HCT116 (cell line): Measurements from ENCODE around the gene MIAT. TPM values are rescaled to one million over a fixed set of nuclear protein-coding genes. Genes with fewer than 3 reads are reported as not detected.

Experiments used
- ATAC-seq: fragments of 200-7000 bp; cut with Tn5 transposase; 2 replicates; pipeline ENCODE4 v1.9.1; 2020; ENCODE audit warnings: mild to moderate bottlenecking, moderate library complexity
- BruUV-seq: library from RNA; stranded (reverse); fragments of 400-500 nt; replicated peaks from 2 replicates; lab custom pipeline; 2021; lab: Mats Ljungman, UMichigan
- CTCF ChIA-PET: fragments of 300-600 bp; sonication (Branson Sonifier 250); formaldehyde crosslinking; loops from one replicate; lab custom pipeline; 2021; ENCODE audit warnings: antibody characterized with exemption; lab: Charles Lee
- POLR2A ChIA-PET: fragments of 300-600, 350-600 bp; sonication (Branson Sonifier 250); formaldehyde crosslinking; loops from one replicate; lab custom pipeline; 2021; ENCODE audit warnings: antibody characterized with exemption; lab: Charles Lee
- RAD21 ChIA-PET, 2 experiments: fragments of 300-600 bp; sonication (Branson Sonifier 250); formaldehyde crosslinking; loops; one replicate each; lab custom pipeline; 2023; ENCODE audit warnings: low total read pairs in 2 of 2; ENCODE audit not compliant: uncharacterized antibody in 2 of 2, unreplicated experiment in 2 of 2, low non-redundant PET in 1 of 2; lab: Charles Lee
- DNase-seq: peaks from one replicate; pipeline ENCODE4 v3.0.0-alpha.2; 2010; ENCODE audit warnings: low read depth, low spot score
- H2AFZ ChIP-seq: fragments of 200-600 bp; shearing (Covaris generic), sonication (generic); 2 replicates; pipeline ENCODE4 v1.6.1; 2017; ENCODE audit warnings: low read depth, mixed run types, mixed read lengths, antibody characterized with exemption, low read length; ENCODE audit not compliant: poor library complexity, severe bottlenecking
- H3K27ac ChIP-seq: 2 replicates; pipeline ENCODE4 v1.5.1; 2012; ENCODE audit warnings: low read depth, low read length
- H3K27me3 ChIP-seq: fragments of 200-600 bp; sonication (generic); 2 replicates; pipeline ENCODE4 v1.6.1; 2016; ENCODE audit warnings: mixed run types, low read length, mixed read lengths; ENCODE audit not compliant: insufficient read depth
- H3K36me3 ChIP-seq, 2 experiments: fragments of 200-500 bp in 1 of 2; fragments of 200-600 bp in 1 of 2; sonication (Bioruptor generic) in 1 of 2; sonication (generic) in 1 of 2; 2 replicates each; pipeline versions ENCODE4 v1.5.1 to v1.6.1; 2014 to 2016; ENCODE audit warnings: low read length in 2 of 2, inconsistent platforms in 1 of 2, mixed read lengths in 1 of 2, mixed run types in 1 of 2; ENCODE audit not compliant: insufficient read depth in 2 of 2, control insufficient read depth in 1 of 2
- H3K4me1 ChIP-seq, 2 experiments: fragments of 200-600 bp in 1 of 2; sonication (generic) in 1 of 2; 2 replicates each; pipeline versions ENCODE4 v1.5.1 to v1.6.1; 2012 to 2017; ENCODE audit warnings: low read length in 2 of 2, inconsistent platforms in 1 of 2, mild to moderate bottlenecking in 1 of 2, mixed read lengths in 1 of 2, mixed run types in 1 of 2, moderate library complexity in 1 of 2; ENCODE audit not compliant: insufficient read depth in 2 of 2, control insufficient read depth in 1 of 2
- H3K4me2 ChIP-seq: fragments of 200-600 bp; sonication (generic); 2 replicates; pipeline ENCODE4 v1.6.1; 2017; ENCODE audit warnings: mixed run types, low read length, mixed read lengths
- H3K4me3 ChIP-seq, 2 experiments: fragments of 200-600 bp in 1 of 2; sonication (generic) in 1 of 2; replicated peaks in 1 of 2; 2 replicates each; pipeline ENCODE4 v1.5.1; 2011 to 2016; ENCODE audit warnings: low read length in 2 of 2, control low read depth in 1 of 2, low read depth in 1 of 2, mild to moderate bottlenecking in 1 of 2, mixed read lengths in 1 of 2, mixed run types in 1 of 2
- H3K79me2 ChIP-seq: fragments of 200-600 bp; sonication (generic); 2 replicates; pipeline ENCODE4 v1.6.1; 2017; ENCODE audit warnings: mild to moderate bottlenecking, mixed run types, low read length, moderate library complexity, mixed read lengths; ENCODE audit not compliant: insufficient read depth
- H3K9ac ChIP-seq: fragments of 200-600 bp; sonication (generic); 2 replicates; pipeline ENCODE4 v1.6.1; 2016; ENCODE audit warnings: low read length, mixed read lengths
- H3K9me2 ChIP-seq: fragments of 200-600 bp; sonication (generic), shearing (Covaris generic); 2 replicates; pipeline ENCODE4 v1.6.1; 2017; ENCODE audit warnings: mixed run types, mild to moderate bottlenecking, moderate library complexity; ENCODE audit not compliant: insufficient read depth
- H3K9me3 ChIP-seq, 2 experiments: fragments of 200-500 bp in 1 of 2; fragments of 200-600 bp in 1 of 2; sonication (Bioruptor generic) in 1 of 2; sonication (generic) in 1 of 2; 2 replicates each; pipeline ENCODE4 v1.6.1; 2014 to 2017; ENCODE audit warnings: low read length in 2 of 2, mixed read lengths in 2 of 2, inconsistent platforms in 1 of 2, low read depth in 1 of 2, mild to moderate bottlenecking in 1 of 2, mixed run types in 1 of 2, moderate library complexity in 1 of 2; ENCODE audit not compliant: control insufficient read depth in 1 of 2, insufficient read depth in 1 of 2
- H4K20me1 ChIP-seq: fragments of 200-600 bp; sonication (generic), shearing (Covaris generic); 2 replicates; pipeline ENCODE4 v1.6.1; 2017; ENCODE audit warnings: mixed run types, mild to moderate bottlenecking, moderate library complexity; ENCODE audit not compliant: insufficient read depth
- EGR1 ChIP-seq: IDR thresholded peaks from 2 replicates; pipeline ENCODE4 v1.6.1; 2012; ENCODE audit warnings: low read depth
- ELF1 ChIP-seq: IDR thresholded peaks from 2 replicates; pipeline ENCODE4 v1.6.1; 2012; ENCODE audit warnings: low read depth, borderline replicate concordance
- EZH2phosphoT487 ChIP-seq: fragments of 200-600 bp; IDR thresholded peaks from 2 replicates; pipeline ENCODE4 v1.6.1; 2018; ENCODE audit warnings: antibody characterized with exemption, borderline replicate concordance
- FOSL1 ChIP-seq: IDR thresholded peaks from 2 replicates; pipeline ENCODE4 v1.6.1; 2012; ENCODE audit warnings: low read depth
- JUND ChIP-seq: IDR thresholded peaks from 2 replicates; pipeline ENCODE4 v1.6.1; 2012
- RAD21 ChIP-seq: IDR thresholded peaks from 2 replicates; pipeline ENCODE4 v1.6.1; 2012; ENCODE audit warnings: low read depth, mild to moderate bottlenecking
- YY1 ChIP-seq: IDR thresholded peaks from 2 replicates; pipeline ENCODE4 v1.6.1; 2011; ENCODE audit warnings: low read length, low read depth, moderate library complexity, mild to moderate bottlenecking; ENCODE audit not compliant: insufficient replicate concordance; ENCODE audit errors: extremely low read depth
- ZNF274 ChIP-seq: fragments of 200-500 bp; sonication (Bioruptor generic); IDR thresholded peaks from 2 replicates; pipeline ENCODE4 v1.6.1; 2014; ENCODE audit warnings: mild to moderate bottlenecking, low read depth, low read length, inconsistent platforms
- intact Hi-C: fragments of 100-400 bp; cut with micrococcal nuclease; formaldehyde crosslinking; loops from 2 replicates; pipeline ENCODE4 v1.10.0; 2022
- total RNA-seq: library from RNA; stranded (reverse); gene quantifications from one replicate; pipeline ENCODE4 v1.2.1, GENCODE V29; 2021; ENCODE audit not compliant: unreplicated experiment
- TF ChIP-seq, protein P1 (sequence below): IDR thresholded peaks from 2 replicates; pipeline ENCODE4 v1.6.1; 2012
- TF ChIP-seq, protein P2 (sequence below): IDR thresholded peaks from 2 replicates; pipeline ENCODE4 v1.6.1; 2012; ENCODE audit warnings: low read depth

MIAT gene
- total RNA-seq, 1 experiment from 2014 or later, result 0.54 TPM

DNA sequence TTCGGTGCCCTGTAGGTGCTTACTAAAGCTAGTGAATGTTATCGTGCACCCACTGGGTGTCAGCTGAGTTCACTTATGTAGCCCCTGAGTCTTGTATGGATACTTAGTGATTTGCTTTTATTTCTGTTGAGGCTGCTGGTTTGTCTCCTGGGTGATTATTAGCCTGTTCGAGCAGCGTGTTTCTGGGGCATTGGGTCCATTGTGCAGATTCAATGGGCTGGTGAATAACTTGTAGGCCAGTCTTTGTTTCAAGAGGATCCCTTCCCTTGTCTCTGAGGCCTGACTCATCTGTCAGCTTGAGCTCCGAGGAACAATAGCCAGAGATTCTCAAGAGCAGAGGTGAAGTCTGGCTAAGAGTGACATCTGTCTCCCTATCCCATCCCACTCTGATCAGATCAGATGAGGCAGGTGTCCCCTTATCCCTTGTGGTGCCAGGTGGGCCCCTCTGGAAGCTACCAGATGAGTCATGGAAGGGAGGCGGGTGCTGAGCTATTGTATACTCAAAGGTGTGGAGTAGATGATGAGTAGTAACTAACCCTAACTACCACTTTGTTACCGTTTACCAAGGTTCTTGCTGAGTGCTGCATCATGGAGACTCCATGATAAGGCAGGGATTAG, 3.7 kb downstream of the MIAT start:
- H2AFZ ChIP-seq, result no peak overlapping the region
- H3K27ac ChIP-seq, result no peak overlapping the region
- H3K9me3 ChIP-seq, result no peaks in the 10 kb centered on the region
- POLR2A ChIA-PET, result interaction anchor here (1.2 kb wide), 1 partner anchor 12 kb away, joined by 4 read pairs; no protein-coding TSS in a partner anchor
- RAD21 ChIA-PET, result no interaction called here
- no peak for DNase-seq
- intact Hi-C loops, result no loop called here
- H4K20me1 ChIP-seq, result no peaks in the 10 kb centered on the region
- CTCF ChIA-PET, result interaction anchor here (1.2 kb wide), 1 partner anchor 12 kb away, joined by 4 read pairs; no protein-coding TSS in a partner anchor
- no peak for ATAC-seq
- no TSS peak for BruUV-seq
- H3K36me3 ChIP-seq, result no peaks in the 10 kb centered on the region
- H3K9ac ChIP-seq, result no peak overlapping the region
- H3K4me1 ChIP-seq, result peaks cover 12 to 25% of the 10 kb centered on the region in 2 experiments
- H3K9me2 ChIP-seq, result no peaks in the 10 kb centered on the region
- TF ChIP-seq ZNF274 (no peak), ELF1 (no peak)
- TF ChIP-seq, protein P1, sequence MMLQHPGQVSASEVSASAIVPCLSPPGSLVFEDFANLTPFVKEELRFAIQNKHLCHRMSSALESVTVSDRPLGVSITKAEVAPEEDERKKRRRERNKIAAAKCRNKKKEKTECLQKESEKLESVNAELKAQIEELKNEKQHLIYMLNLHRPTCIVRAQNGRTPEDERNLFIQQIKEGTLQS, result no peak
- H3K79me2 ChIP-seq, result no peaks in the 10 kb centered on the region
- peak overlapping the region; percentile 35; the same call in 1 of the 2 replicates for H3K4me2 ChIP-seq
- no peak overlapping the region for H3K4me3 ChIP-seq
- no peaks in the 10 kb centered on the region for H3K27me3 ChIP-seq

DNA sequence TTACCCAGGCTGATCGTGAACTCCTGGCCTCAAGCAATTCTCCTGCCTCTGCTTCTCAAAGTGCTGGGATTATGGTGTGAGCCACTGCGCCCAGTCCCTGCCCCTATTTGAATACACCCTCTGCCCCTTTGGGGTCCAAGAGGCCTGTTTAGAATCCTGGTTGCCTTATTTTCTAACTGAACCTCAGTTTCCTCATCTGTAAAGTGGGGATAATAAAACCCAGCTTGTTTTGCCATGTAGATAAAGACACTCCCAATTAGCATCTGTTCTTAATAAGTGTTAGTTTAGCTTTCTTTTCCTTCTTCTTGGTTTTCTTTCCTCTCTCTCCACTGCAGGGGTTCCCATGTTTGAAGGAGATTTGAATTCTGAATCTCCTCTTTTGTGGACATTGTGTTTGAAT, 4.8 kb downstream of the MIAT start:
- no peak overlapping the region for H3K9ac ChIP-seq

More for the DNA sequence above, 4.8 kb downstream of the MIAT start:
- Histone ChIP-seq H3K4me1 (peaks cover 12 to 25% of the 10 kb centered on the region in 2 experiments), H3K4me2 (no peak overlapping the region), H3K27me3 (no peaks in the 10 kb centered on the region), H4K20me1 (no peaks in the 10 kb centered on the region), H3K27ac (no peak overlapping the region), H3K36me3 (no peaks in the 10 kb centered on the region), H3K9me2 (no peaks in the 10 kb centered on the region), H3K79me2 (no peaks in the 10 kb centered on the region), H2AFZ (no peak overlapping the region), H3K4me3 (no peak overlapping the region), H3K9me3 (no peaks in the 10 kb centered on the region)
- ChIA-PET POLR2A (no interaction called here), RAD21 (no interaction called here), CTCF (no interaction called here)
- DNase-seq, result no peak
- no peak for ATAC-seq
- no TSS peak for BruUV-seq
- intact Hi-C loops, result no loop called here
- TF ChIP-seq EZH2phosphoT487 (no peak), EGR1 (no peak), JUND (no peak), ELF1 (no peak), RAD21 (no peak), FOSL1 (no peak), YY1 (no peak)
- TF ChIP-seq, protein P2, sequence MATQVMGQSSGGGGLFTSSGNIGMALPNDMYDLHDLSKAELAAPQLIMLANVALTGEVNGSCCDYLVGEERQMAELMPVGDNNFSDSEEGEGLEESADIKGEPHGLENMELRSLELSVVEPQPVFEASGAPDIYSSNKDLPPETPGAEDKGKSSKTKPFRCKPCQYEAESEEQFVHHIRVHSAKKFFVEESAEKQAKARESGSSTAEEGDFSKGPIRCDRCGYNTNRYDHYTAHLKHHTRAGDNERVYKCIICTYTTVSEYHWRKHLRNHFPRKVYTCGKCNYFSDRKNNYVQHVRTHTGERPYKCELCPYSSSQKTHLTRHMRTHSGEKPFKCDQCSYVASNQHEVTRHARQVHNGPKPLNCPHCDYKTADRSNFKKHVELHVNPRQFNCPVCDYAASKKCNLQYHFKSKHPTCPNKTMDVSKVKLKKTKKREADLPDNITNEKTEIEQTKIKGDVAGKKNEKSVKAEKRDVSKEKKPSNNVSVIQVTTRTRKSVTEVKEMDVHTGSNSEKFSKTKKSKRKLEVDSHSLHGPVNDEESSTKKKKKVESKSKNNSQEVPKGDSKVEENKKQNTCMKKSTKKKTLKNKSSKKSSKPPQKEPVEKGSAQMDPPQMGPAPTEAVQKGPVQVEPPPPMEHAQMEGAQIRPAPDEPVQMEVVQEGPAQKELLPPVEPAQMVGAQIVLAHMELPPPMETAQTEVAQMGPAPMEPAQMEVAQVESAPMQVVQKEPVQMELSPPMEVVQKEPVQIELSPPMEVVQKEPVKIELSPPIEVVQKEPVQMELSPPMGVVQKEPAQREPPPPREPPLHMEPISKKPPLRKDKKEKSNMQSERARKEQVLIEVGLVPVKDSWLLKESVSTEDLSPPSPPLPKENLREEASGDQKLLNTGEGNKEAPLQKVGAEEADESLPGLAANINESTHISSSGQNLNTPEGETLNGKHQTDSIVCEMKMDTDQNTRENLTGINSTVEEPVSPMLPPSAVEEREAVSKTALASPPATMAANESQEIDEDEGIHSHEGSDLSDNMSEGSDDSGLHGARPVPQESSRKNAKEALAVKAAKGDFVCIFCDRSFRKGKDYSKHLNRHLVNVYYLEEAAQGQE, result no peak
